HepG2 (cell line): Measurements from ENCODE around the gene TMEM214. TPM values are rescaled to one million over a fixed set of nuclear protein-coding genes. Genes with fewer than 3 reads are reported as not detected.

Experiments
- ADNP ChIP-seq: sonication (generic); formaldehyde crosslinking; IDR thresholded peaks from 2 replicates; pipeline ENCODE4 v1.4.0; 2020; ENCODE audit warnings: missing genetic modification reagents
- BATF2 ChIP-seq: sonication (generic); formaldehyde crosslinking; IDR thresholded peaks from 2 replicates; pipeline ENCODE4 v1.8.0; 2022; ENCODE audit warnings: mild to moderate bottlenecking, missing genetic modification reagents, moderate library complexity
- CHCHD3 ChIP-seq: sonication (generic); formaldehyde crosslinking; IDR thresholded peaks from 2 replicates; pipeline ENCODE4 v1.8.0; 2022; ENCODE audit warnings: mild to moderate bottlenecking, missing genetic modification reagents, moderate library complexity
- CREB3 ChIP-seq: sonication (generic); formaldehyde crosslinking; IDR thresholded peaks from 2 replicates; pipeline ENCODE4 v1.5.0; 2020; ENCODE audit warnings: missing genetic modification reagents
- DMAP1 ChIP-seq: IDR thresholded peaks from 2 replicates; pipeline ENCODE4 v1.6.1; 2016
- DZIP1 ChIP-seq: sonication (generic); formaldehyde crosslinking; IDR thresholded peaks from 2 replicates; pipeline ENCODE4 v1.5.0; 2020; ENCODE audit warnings: mild to moderate bottlenecking, missing genetic modification reagents
- HOXA5 ChIP-seq: sonication (generic); formaldehyde crosslinking; IDR thresholded peaks from 2 replicates; pipeline ENCODE4 v1.4.0; 2020; ENCODE audit warnings: missing genetic modification reagents
- MAFK ChIP-seq, 2 experiments: IDR thresholded peaks in 1 of 2; conservative IDR thresholded peaks in 1 of 2; 2 replicates each; pipeline ENCODE4 v1.6.1; 2011; ENCODE audit warnings: improper control_type of control experiment in 2 of 2, low read length in 2 of 2
- MED1 ChIP-seq: sonication (generic); formaldehyde crosslinking; IDR thresholded peaks from 2 replicates; pipeline ENCODE4 v1.4.0; 2020; ENCODE audit warnings: missing genetic modification reagents
- MYC ChIP-seq: sonication (generic); formaldehyde crosslinking; IDR thresholded peaks from 2 replicates; pipeline ENCODE4 v1.9.0; 2021; ENCODE audit warnings: missing genetic modification reagents, borderline replicate concordance
- PLSCR1 ChIP-seq: sonication (generic); formaldehyde crosslinking; IDR thresholded peaks from 2 replicates; pipeline ENCODE4 v1.5.0; 2020; ENCODE audit warnings: missing genetic modification reagents, mild to moderate bottlenecking, borderline replicate concordance
- POLR2AphosphoS2 ChIP-seq: IDR thresholded peaks from 2 replicates; pipeline ENCODE4 v1.6.1; 2011; ENCODE audit warnings: low read depth, low read length, improper control_type of control experiment
- RBFOX2 ChIP-seq: fragments of 200-400 bp; formaldehyde crosslinking; IDR thresholded peaks from 2 replicates; pipeline ENCODE4 v1.6.1; 2017; ENCODE audit warnings: low read depth, mild to moderate bottlenecking, low read length
- SOX13 ChIP-seq, 3 experiments: fragments of 450-650 bp in 1 of 3; sonication (generic) in 1 of 3; formaldehyde crosslinking in 1 of 3; IDR thresholded peaks in 2 of 3; conservative IDR thresholded peaks in 1 of 3; 2 replicates each; pipeline versions ENCODE4 v1.5.0 to v1.6.1; 2016 to 2020; ENCODE audit warnings: antibody characterized with exemption in 1 of 3, mild to moderate bottlenecking in 1 of 3, missing compliant biosample characterization in 1 of 3, missing genetic modification reagents in 1 of 3, moderate library complexity in 1 of 3
- ZBTB3 ChIP-seq: sonication (generic); formaldehyde crosslinking; IDR thresholded peaks from 2 replicates; pipeline ENCODE4 v1.4.0; 2020; ENCODE audit warnings: low read depth, mild to moderate bottlenecking, moderate library complexity, missing genetic modification reagents, borderline replicate concordance
- ZFP36L1 ChIP-seq: sonication (generic); formaldehyde crosslinking; IDR thresholded peaks from 2 replicates; pipeline ENCODE4 v1.8.0; 2022; ENCODE audit warnings: mild to moderate bottlenecking, missing genetic modification reagents, moderate library complexity
- ZNF317 ChIP-seq: sonication (generic); formaldehyde crosslinking; IDR thresholded peaks from 2 replicates; pipeline ENCODE4 v1.5.0; 2020; ENCODE audit warnings: mild to moderate bottlenecking, missing genetic modification reagents
- ZNF576 ChIP-seq: sonication (generic); formaldehyde crosslinking; IDR thresholded peaks from 2 replicates; pipeline ENCODE4 v1.4.0; 2020; ENCODE audit warnings: mild to moderate bottlenecking, missing genetic modification reagents
- ZNF616 ChIP-seq: sonication (generic); formaldehyde crosslinking; IDR thresholded peaks from 2 replicates; pipeline ENCODE4 v1.5.0; 2020; ENCODE audit warnings: low read depth, mild to moderate bottlenecking, missing genetic modification reagents
- ZNF800 ChIP-seq: sonication (generic); formaldehyde crosslinking; IDR thresholded peaks from 2 replicates; pipeline ENCODE4 v1.4.0; 2020; ENCODE audit warnings: missing genetic modification reagents
- ZNF841 ChIP-seq: sonication (generic); formaldehyde crosslinking; IDR thresholded peaks from 2 replicates; pipeline ENCODE4 v1.8.1; 2023; ENCODE audit warnings: missing genetic modification reagents, borderline replicate concordance
- polyA plus RNA-seq, 8 experiments: library from polyadenylated mRNA; depleted of rRNA in 3 of 8; stranded (reverse) in 7 of 8; unstranded in 1 of 8; fragments of >200 nt; fragmentation: Illumina TruSeq in 4 of 8; extraction: Trizol in 4 of 8; gene quantifications; 2 replicates each; pipeline versions ENCODE4 v1.2.1 to v1.2.3, GENCODE V29; 2011 to 2016; ENCODE audit warnings: low read depth in 4 of 8, missing spikeins in 1 of 8, mixed read lengths in 1 of 8; ENCODE audit not compliant: insufficient read depth in 1 of 8
- total RNA-seq, 5 experiments: library from RNA; depleted of rRNA; stranded (reverse); fragments of >200 nt; fragmentation: Illumina TruSeq; extraction: Trizol; gene quantifications; 2 replicates each; pipeline ENCODE4 v1.2.3, GENCODE V29; 2016; ENCODE audit warnings: low read depth in 1 of 5

Gene TMEM214
- total and polyA plus RNA-seq, 2 of the 13 experiments (the other 11 are each of a cell fraction or from before 2014, with no cell fraction given): 58.3 to 132 TPM

GRCh38 chr2:27083410-27084296, 50.9 kb downstream of the TMEM214 start (continued):
- TF ChIP-seq CREB3 (CRISPR knock-in tag): no peak
- TF ChIP-seq ZNF616 (CRISPR knock-in tag): no peak
- TF ChIP-seq ZNF841 (CRISPR knock-in tag): no peak
- TF ChIP-seq ZNF576 (CRISPR knock-in tag): no peak
- TF ChIP-seq MYC (CRISPR knock-in tag): peak; percentile 59; the same call in 1 of the 2 replicates
- no peak for TF ChIP-seq PLSCR1 (CRISPR knock-in tag)
- TF ChIP-seq ZNF800 (CRISPR knock-in tag): no peak
- no peak for TF ChIP-seq ZBTB3 (CRISPR knock-in tag)
- no peak for TF ChIP-seq ADNP (CRISPR knock-in tag)
- TF ChIP-seq HOXA5 (CRISPR knock-in tag): 0 out of 2 replicates have a peak, but pooled peaks have one; percentile 36
- no peak for TF ChIP-seq MAFK (conservative IDR thresholded peaks at IDR 0.05 in 1 of 2, IDR thresholded peaks at IDR 0.05 in 1 of 2; ENCODE audit: low read length in 2 of 2)
- no peak for TF ChIP-seq BATF2 (CRISPR knock-in tag)
- TF ChIP-seq RBFOX2: peak; percentile 26; the same call in 1 of the 2 replicates
- TF ChIP-seq SOX13 (IDR thresholded peaks at IDR 0.05): no peak
- 0 out of 4 replicates have a peak, but pooled peaks of 1 of the 2 experiments have one; percentile 10 for TF ChIP-seq SOX13 (CRISPR knock-in tag; conservative IDR thresholded peaks at IDR 0.05 in 1 of 2, IDR thresholded peaks at IDR 0.05 in 1 of 2)
- TF ChIP-seq DMAP1 (CRISPR knock-in tag): 0 out of 2 replicates have a peak, but pooled peaks have one; percentile 29
- TF ChIP-seq ZNF317 (CRISPR knock-in tag): no peak
- TF ChIP-seq MED1 (CRISPR knock-in tag): peak; percentile 37; the same call in 1 of the 2 replicates
- no peak for TF ChIP-seq ZFP36L1
- TF ChIP-seq CHCHD3 (CRISPR knock-in tag): peak; percentile 58; the same call in 1 of the 2 replicates
- TF ChIP-seq POLR2AphosphoS2: no peak
- TF ChIP-seq DZIP1: no peak
